ENCODE measurements around the gene APRT.

DNA sequence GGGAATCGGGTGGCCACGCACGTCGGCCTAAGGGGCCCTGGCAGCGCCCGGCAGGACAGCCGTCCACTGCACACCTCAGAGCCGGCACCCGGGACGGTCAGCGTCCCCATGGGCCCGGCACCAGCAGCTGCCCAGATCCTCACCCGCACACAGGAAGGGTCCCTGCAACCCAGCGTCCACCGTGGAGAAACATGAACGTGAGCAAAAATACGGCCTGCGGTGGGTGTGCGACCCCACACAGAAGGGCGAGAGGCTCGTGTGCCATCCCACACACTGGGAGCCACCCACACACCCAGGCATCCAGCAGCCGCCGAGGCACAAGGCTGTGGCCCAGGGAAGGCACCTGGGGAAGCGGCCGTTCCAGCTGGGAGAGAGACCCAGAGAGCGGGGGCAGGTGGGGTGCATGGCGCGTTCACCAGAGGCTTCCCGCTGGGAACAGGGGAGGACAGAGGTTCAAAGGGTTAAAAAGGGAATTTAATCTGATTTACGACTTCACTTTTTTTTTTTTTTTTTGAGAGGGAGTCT, 33.1 kb downstream of the APRT start:
- no peak for TF ChIP-seq EZH2 (IDR thresholded peaks at IDR 0.05; ENCODE audit: borderline replicate concordance, low read depth, low read length, poor library complexity, severe bottlenecking)
- TF ChIP-seq, protein P1, sequence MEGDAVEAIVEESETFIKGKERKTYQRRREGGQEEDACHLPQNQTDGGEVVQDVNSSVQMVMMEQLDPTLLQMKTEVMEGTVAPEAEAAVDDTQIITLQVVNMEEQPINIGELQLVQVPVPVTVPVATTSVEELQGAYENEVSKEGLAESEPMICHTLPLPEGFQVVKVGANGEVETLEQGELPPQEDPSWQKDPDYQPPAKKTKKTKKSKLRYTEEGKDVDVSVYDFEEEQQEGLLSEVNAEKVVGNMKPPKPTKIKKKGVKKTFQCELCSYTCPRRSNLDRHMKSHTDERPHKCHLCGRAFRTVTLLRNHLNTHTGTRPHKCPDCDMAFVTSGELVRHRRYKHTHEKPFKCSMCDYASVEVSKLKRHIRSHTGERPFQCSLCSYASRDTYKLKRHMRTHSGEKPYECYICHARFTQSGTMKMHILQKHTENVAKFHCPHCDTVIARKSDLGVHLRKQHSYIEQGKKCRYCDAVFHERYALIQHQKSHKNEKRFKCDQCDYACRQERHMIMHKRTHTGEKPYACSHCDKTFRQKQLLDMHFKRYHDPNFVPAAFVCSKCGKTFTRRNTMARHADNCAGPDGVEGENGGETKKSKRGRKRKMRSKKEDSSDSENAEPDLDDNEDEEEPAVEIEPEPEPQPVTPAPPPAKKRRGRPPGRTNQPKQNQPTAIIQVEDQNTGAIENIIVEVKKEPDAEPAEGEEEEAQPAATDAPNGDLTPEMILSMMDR (conservative IDR thresholded peaks at IDR 0.05; ENCODE audit: low read depth, low read length) = no peak
